ENCODE data around the gene CLECL1. TPM values are rescaled to one million over a fixed set of nuclear protein-coding genes. Genes with fewer than 3 reads are reported as not detected.

CLECL1 gene
- total RNA-seq (2022; extraction: Qiagen RNA extraction), result not detected in 5 replicates

DNA sequence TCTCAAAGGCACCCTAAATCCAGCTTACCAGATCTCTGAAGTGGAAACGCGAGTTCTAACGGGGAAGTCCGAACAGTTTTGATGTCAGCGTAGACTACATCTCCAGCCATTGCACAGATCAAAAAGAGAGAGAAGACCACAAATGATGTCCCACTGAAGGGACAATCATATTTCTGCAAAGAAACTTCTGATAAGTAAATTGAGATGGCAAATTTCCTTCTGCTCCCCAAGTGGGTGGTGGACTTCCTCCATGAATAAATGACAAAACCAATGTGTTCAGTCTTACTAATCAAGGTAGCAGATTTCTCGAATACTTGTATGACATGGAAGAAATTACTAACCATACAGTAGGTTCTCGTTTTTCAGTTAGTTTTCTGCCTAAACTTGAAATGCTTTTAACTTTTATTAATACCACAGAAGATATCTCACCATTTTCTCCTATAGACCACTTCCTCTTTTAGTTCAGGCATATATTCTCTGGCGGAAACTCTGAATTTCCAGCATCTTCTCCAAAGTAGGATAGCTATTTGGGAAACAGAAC is at the start of gene CLECL1:
Gene CLECL1, minus strand, starts transcription at position 177 of the 541 bp plus-strand sequence.

DNA sequence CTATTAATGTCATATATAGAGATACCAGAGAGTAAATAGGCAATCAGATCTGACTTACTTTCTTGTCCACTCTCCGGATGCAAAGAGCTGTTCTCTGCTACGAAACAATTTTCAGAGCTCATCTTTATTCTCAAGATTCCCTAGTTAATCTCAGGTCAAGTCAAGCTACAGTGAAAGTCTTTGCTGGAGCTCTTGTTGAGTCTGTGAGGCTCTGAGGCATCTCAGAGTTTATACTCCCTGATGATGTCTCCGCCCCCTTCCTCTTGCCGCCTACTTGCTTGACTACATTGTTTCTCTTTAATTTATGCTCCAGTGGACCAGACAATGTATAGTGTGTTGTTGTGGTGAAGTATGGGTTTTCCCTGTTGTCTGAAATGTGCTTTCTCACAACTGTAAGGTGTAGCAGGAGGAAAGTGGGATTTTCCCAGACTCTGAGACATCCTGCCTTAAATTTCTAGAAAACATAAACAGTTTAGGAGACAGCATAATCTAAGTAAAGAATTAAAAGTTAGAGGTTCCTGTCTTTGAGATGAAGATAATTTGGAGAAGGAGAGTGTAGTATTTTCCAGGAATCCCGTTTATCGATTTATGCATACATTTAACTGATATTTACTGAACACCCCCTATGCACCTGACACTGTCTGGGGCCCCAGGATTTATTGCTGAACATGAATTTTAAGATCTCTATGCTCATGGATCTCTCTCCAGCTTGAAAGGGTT is 28.0 kb upstream of the CLECL1 start, which contains the start of gene CD69:
Gene CD69, minus strand, starts transcription at position 203 of the 720 bp plus-strand sequence. Its CDS starts 81 bp downstream, at position 122.

Other genes with a start within 250 kb of the CLECL1 start
- gene KLRB1, start 125.2 kb downstream of the CLECL1 start, total RNA-seq (2022; extraction: Qiagen RNA extraction), result not detected in 5 replicates
- 0.31 to 0.85 TPM (median 0.47 TPM) in 5 replicates for gene CLEC2D, start 63.4 kb downstream of the CLECL1 start, total RNA-seq (2022; extraction: Qiagen RNA extraction)
- not detected in 5 replicates for gene CD69, start 27.8 kb upstream of the CLECL1 start, total RNA-seq (2022; extraction: Qiagen RNA extraction)
- gene KLRF1, start 94.4 kb upstream of the CLECL1 start, total RNA-seq (2022; extraction: Qiagen RNA extraction), result not detected in 5 replicates
- gene CLEC2B, start 136.3 kb upstream of the CLECL1 start, total RNA-seq (2022; extraction: Qiagen RNA extraction), result 1.4 to 1.6 TPM (median 1.4 TPM) in 5 replicates
- gene KLRF2, start 148.4 kb upstream of the CLECL1 start, total RNA-seq (2022; extraction: Qiagen RNA extraction), result not detected in 5 replicates
- gene CLEC2A, start 199.3 kb upstream of the CLECL1 start, total RNA-seq (2022; extraction: Qiagen RNA extraction), result not detected in 5 replicates
- not detected in 5 replicates for gene CLEC12A, start 238.3 kb upstream of the CLECL1 start, total RNA-seq (2022; extraction: Qiagen RNA extraction)

Data from A549 treated with Hydrocortisone at 1 μM for 4 hours (cell line).